HG02840 (cell line): ENCODE measurements around the gene CAPN14.
"Not testable (repeated sequence)": the region's sequence is repeated elsewhere in the genome, so short reads cannot be mapped to it uniquely, and the experiment has no call there.

Source experiments
- ATAC-seq: cut with Tn5 transposase; IDR thresholded peaks from one replicate; pipeline ENCODE4 v1.9.1; 2021; ENCODE audit warnings: mild to moderate bottlenecking, moderate library complexity, moderate number of reproducible peaks; ENCODE audit not compliant: unreplicated experiment, low FRiP score

The CAPN14 gene

GRCh38 chr2:31200972-31201371 lies 16.3 kb downstream of the CAPN14 start:
- ATAC-seq: no peak

- no peak for ATAC-seq
Measured at GRCh38 chr2:31199206-31199605, 18.1 kb downstream of the CAPN14 start.

GRCh38 chr2:31197669-31198068 lies 19.6 kb downstream of the CAPN14 start:
- ATAC-seq: no peak

- ATAC-seq: no peak
Measured at GRCh38 chr2:31197166-31197565, 20.1 kb downstream of the CAPN14 start.

GRCh38 chr2:31196622-31197021 lies 20.7 kb downstream of the CAPN14 start:
- no peak for ATAC-seq

- no peak for ATAC-seq
Measured at GRCh38 chr2:31193806-31194205, 23.5 kb downstream of the CAPN14 start.

- ATAC-seq: no peak
Measured at GRCh38 chr2:31192851-31193392, 24.4 kb downstream of the CAPN14 start.

GRCh38 chr2:31192396-31192795 lies 24.9 kb downstream of the CAPN14 start:
- ATAC-seq: no peak

GRCh38 chr2:31191931-31192330 lies 25.4 kb downstream of the CAPN14 start:
- no peak for ATAC-seq

GRCh38 chr2:31190188-31190587 lies 27.1 kb downstream of the CAPN14 start:
- no peak for ATAC-seq

GRCh38 chr2:31189141-31189540 lies 28.2 kb downstream of the CAPN14 start:
- no peak for ATAC-seq

- no peak for ATAC-seq
Measured at GRCh38 chr2:31188131-31188530, 29.2 kb downstream of the CAPN14 start.

GRCh38 chr2:31187166-31187565 lies 30.1 kb downstream of the CAPN14 start:
- ATAC-seq: no peak

- ATAC-seq: not testable (repeated sequence)
Measured at GRCh38 chr2:31183973-31184372, 33.3 kb downstream of the CAPN14 start.

- ATAC-seq: no peak
Measured at GRCh38 chr2:31176742-31177141, 40.6 kb downstream of the CAPN14 start.

- ATAC-seq: no peak
Measured at GRCh38 chr2:31171142-31171541, 46.2 kb downstream of the CAPN14 start.

GRCh38 chr2:31170071-31170698 lies 47.1 kb downstream of the CAPN14 start:
- no peak for ATAC-seq

GRCh38 chr2:31168291-31168690 lies 49.0 kb downstream of the CAPN14 start:
- ATAC-seq: no peak

GRCh38 chr2:31166925-31167324 lies 50.4 kb downstream of the CAPN14 start:
- ATAC-seq: no peak

- ATAC-seq: no peak
Measured at GRCh38 chr2:31163011-31163539, 54.2 kb downstream of the CAPN14 start.

GRCh38 chr2:31161637-31162036 lies 55.7 kb downstream of the CAPN14 start:
- ATAC-seq: no peak

GRCh38 chr2:31151501-31151900 lies 65.8 kb downstream of the CAPN14 start:
- ATAC-seq: no peak
